ACHN (cell line): Measurements from ENCODE around the gene LRRC70.
A peak's percentile ranks its signal among the peaks of the same experiment; 100 is the strongest.
"Not testable (repeated sequence)": the region's sequence is repeated elsewhere in the genome, so short reads cannot be mapped to it uniquely, and the experiment has no call there.

Experiments
- DNase-seq: peaks from one replicate; pipeline ENCODE4 v3.0.0-alpha.2; 2015
- in situ Hi-C: cut with HindIII; loops from 2 replicates; pipeline ENCODE4 v1.10.0; 2017; ENCODE audit warnings: low sequenced_read_pairs, low pct_ligation_motif_present, low pct_unique_long_range_greater_than_20kb

Gene LRRC70

GRCh38 chr5:62578540-62578939 is at the start of gene LRRC70:
Gene LRRC70, plus strand, starts transcription at chr5:62578819. Its CDS starts 620 bp downstream, at chr5:62579439.
- in situ Hi-C loops, result no loop called here
- DNase-seq, result peak; percentile 11

GRCh38 chr5:62533597-62533996 is 45.0 kb upstream of the LRRC70 start:
- in situ Hi-C loops, result no loop called here
- DNase-seq, result no peak

GRCh38 chr5:62534461-62535236 is 44.0 kb upstream of the LRRC70 start:
- DNase-seq, result no peak
- in situ Hi-C loops, result no loop called here

GRCh38 chr5:62536232-62536631 is 42.4 kb upstream of the LRRC70 start:
- DNase-seq, result no peak
- in situ Hi-C loops, result no loop called here

GRCh38 chr5:62536783-62537182 is 41.8 kb upstream of the LRRC70 start:
- DNase-seq, result no peak
- in situ Hi-C loops, result no loop called here

GRCh38 chr5:62538017-62538942 is 40.3 kb upstream of the LRRC70 start:
- no peak for DNase-seq
- in situ Hi-C loops, result no loop called here

GRCh38 chr5:62542720-62543119 is 35.9 kb upstream of the LRRC70 start:
- in situ Hi-C loops, result no loop called here
- no peak for DNase-seq

- DNase-seq, result no peak
- in situ Hi-C loops, result no loop called here
These were observed 30.5 kb upstream of the LRRC70 start for GRCh38 chr5:62547945-62548630.

- in situ Hi-C loops, result no loop called here
These were observed 28.5 kb upstream of the LRRC70 start for GRCh38 chr5:62550103-62550502.

GRCh38 chr5:62555930-62556329 is 22.7 kb upstream of the LRRC70 start:
- in situ Hi-C loops, result no loop called here
- no peak for DNase-seq

More at GRCh38 chr5:62550103-62550502, 28.5 kb upstream of the LRRC70 start:
- DNase-seq, result no peak

GRCh38 chr5:62558941-62559340 is 19.7 kb upstream of the LRRC70 start:
- in situ Hi-C loops, result no loop called here
- DNase-seq, result no peak

GRCh38 chr5:62560786-62561185 is 17.8 kb upstream of the LRRC70 start:
- DNase-seq, result no peak
- in situ Hi-C loops, result no loop called here

GRCh38 chr5:62561896-62562295 is 16.7 kb upstream of the LRRC70 start:
- DNase-seq, result no peak
- in situ Hi-C loops, result no loop called here

- DNase-seq, result no peak
- in situ Hi-C loops, result no loop called here
These were observed 15.8 kb upstream of the LRRC70 start for GRCh38 chr5:62562867-62563266.

- in situ Hi-C loops, result no loop called here
- no peak for DNase-seq
These were observed 14.5 kb upstream of the LRRC70 start for GRCh38 chr5:62564101-62564500.

GRCh38 chr5:62565740-62566139 is 12.9 kb upstream of the LRRC70 start:
- in situ Hi-C loops, DNase-seq: not testable (repeated sequence)

- in situ Hi-C loops, result no loop called here
- no peak for DNase-seq
These were observed 10.5 kb upstream of the LRRC70 start for GRCh38 chr5:62568143-62568542.

GRCh38 chr5:62568800-62569432 is 9.7 kb upstream of the LRRC70 start:
- in situ Hi-C loops, result no loop called here
- no peak for DNase-seq

- no peak for DNase-seq
- in situ Hi-C loops, result no loop called here
These were observed 9.1 kb upstream of the LRRC70 start for GRCh38 chr5:62569470-62569869.
